ENCODE measurements around the gene ZNF579.
A peak's percentile ranks its signal among the peaks of the same experiment; 100 is the strongest.
"Not testable (repeated sequence)": the region's sequence is repeated elsewhere in the genome, so short reads cannot be mapped to it uniquely, and the experiment has no call there.

The ZNF579 gene

GRCh38 chr19:55593096-55593772, 12.6 kb upstream of the ZNF579 start:
- no peak for DNase-seq (ENCODE audit: low read depth)

- DNase-seq (ENCODE audit: low read depth): no peak
Observed at GRCh38 chr19:55592391-55593090, 11.9 kb upstream of the ZNF579 start.

- no peak for DNase-seq (ENCODE audit: low read depth)
Observed at GRCh38 chr19:55591555-55591954, 10.9 kb upstream of the ZNF579 start.

DNA sequence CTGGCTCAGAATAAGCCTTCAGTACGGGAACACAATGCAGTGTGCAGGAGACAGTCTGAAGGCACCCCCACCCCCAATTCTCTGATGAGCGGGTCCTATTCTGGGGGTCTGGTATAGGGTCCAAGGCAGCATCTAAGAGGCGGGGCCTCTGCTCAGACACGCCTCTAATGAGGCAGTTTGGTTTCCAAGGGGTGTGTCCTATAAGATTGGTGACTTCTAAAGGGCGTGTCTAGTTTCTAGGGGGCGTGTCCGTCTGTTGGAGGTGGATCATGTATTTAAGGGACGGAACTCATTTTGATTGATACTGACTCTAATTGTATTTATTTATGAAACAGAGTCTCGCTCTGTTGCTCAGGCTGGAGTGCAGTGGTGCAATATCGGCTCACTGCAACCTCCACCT, 10.0 kb upstream of the ZNF579 start:
- no peak for DNase-seq (ENCODE audit: low read depth)

- no peak for DNase-seq (ENCODE audit: low read depth)
Observed at GRCh38 chr19:55590109-55590508, 9.5 kb upstream of the ZNF579 start.

DNA sequence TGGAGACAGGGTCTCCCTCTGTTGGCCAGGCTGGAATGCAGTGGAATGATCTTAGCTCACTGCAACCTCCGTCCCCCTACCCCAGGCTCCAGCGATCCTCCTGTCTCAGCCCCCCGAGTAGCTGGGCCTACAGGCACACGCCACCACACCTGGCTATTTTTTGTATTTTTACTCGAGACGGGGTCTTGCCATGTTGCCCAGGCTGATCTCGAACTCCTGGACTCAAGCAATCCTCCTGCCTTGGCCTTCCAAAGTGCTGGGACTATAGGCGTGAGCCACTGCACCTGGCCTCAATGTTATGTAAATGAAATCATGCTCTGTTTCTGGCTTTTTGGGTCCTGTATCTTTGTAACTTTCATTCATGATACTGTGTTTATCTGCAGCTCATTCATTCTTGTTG, 8.1 kb upstream of the ZNF579 start:
- DNase-seq (ENCODE audit: low read depth): no peak

DNA sequence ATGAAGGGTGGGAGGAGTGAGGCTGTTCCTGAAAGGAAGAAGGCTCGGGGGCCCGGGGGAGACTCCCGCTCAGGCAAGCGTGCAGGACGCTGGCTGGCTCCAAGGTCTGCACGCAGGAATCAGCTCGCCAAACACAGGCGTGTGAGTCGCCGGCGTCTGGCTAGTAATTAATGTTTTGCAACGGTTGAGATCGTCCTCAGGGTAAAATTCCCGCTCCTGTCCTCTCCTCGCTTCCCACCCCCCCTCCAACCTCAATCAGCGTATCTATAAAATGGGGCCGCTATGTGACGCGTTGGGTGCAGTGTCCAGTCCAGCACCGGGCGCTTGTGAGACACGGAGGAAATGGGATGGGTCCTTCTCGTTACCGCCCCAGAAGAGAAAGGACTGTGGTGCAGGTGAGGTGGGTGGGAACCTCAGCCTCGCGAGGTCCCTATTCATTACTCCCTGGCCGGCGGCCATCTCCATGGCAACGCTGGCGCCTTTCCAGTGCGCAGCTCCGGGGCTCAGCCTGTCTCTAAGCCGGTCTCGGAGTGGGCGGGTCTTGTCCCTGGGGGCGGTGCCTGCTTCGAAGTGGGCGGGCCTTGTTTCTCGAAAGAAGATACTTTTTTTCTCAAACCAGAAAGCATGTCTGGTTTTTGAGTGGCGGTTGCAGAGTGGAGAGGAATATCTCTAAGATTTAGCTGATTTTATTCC, 6.5 kb upstream of the ZNF579 start:
- DNase-seq (ENCODE audit: low read depth): peak; percentile 82

- no peak for DNase-seq (ENCODE audit: low read depth)
Observed at GRCh38 chr19:55585658-55586339, 5.2 kb upstream of the ZNF579 start.

GRCh38 chr19:55584871-55585270, 4.2 kb upstream of the ZNF579 start:
- DNase-seq (ENCODE audit: low read depth): no peak

DNA sequence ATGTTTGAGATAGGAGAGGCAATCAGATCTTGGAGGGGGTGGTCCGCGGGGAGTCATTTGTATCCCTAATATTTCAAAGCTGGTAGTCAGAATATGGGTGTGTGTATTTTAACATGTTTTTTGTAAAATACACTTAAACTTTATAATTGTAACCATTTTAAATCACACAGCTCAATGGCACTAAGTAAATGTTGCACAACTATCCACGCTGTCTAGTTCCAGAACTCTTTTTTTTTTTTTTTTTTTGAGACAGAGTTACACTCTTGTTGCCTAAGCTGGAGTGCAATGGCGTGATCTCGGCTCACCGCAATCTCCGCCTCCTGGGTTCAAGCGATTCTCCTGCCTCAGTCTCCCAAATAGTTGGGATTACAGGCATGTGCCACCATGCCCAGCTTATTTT, 3.2 kb upstream of the ZNF579 start:
- not testable (repeated sequence) for DNase-seq (ENCODE audit: low read depth)

- DNase-seq (ENCODE audit: low read depth): not testable (repeated sequence)
Observed at GRCh38 chr19:55582284-55582683, 1.6 kb upstream of the ZNF579 start.

GRCh38 chr19:55581823-55582223, 1.2 kb upstream of the ZNF579 start:
- no peak for DNase-seq (ENCODE audit: low read depth)

GRCh38 chr19:55581145-55581822, 636 bp upstream of the ZNF579 start:
- no peak for DNase-seq (ENCODE audit: low read depth)

DNA sequence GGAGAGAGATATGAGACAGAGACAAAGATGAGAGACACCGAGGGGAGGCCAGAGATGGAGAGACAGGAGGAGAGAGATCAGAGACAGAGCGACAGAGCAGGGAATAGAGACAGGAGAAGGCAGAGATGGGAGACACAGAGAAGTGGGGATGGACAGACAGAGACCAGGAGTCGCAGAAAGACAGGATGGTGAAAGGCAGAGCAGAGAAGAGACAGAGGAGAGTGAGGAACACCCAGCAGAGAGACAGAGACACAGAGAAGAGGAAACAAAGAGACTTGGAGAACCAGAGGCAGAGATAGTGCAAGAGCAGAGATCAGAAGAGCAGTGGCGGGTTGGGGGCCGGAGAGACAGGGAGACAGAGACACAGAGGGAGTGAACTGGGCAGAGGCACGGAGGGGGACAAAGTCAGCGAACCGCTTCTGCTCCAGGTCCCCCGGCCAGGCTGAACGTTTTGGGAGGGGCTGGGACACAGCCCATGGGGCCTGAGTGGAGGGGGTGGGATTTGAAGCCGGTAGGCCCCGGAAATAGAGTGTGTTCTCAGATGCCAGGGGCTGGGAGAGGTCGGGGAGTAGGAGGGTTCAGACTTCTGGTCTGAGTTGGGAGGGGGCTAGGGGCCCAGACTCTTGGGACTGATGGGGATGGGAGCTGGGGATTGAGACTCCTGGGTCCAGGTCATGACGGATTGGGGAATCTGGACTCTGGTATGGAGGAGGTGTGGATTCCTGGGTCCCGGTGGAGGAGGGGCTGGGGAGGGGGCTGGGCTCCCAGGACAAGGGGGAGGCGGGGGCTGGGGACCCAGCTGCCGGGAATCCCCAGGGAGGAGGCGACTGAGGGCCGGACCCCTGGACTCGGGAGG, 654 bp downstream of the ZNF579 start:
- no peak for DNase-seq (ENCODE audit: low read depth)

GRCh38 chr19:55578761-55579747, 1.6 kb downstream of the ZNF579 start:
- no peak for DNase-seq (ENCODE audit: low read depth)

DNA sequence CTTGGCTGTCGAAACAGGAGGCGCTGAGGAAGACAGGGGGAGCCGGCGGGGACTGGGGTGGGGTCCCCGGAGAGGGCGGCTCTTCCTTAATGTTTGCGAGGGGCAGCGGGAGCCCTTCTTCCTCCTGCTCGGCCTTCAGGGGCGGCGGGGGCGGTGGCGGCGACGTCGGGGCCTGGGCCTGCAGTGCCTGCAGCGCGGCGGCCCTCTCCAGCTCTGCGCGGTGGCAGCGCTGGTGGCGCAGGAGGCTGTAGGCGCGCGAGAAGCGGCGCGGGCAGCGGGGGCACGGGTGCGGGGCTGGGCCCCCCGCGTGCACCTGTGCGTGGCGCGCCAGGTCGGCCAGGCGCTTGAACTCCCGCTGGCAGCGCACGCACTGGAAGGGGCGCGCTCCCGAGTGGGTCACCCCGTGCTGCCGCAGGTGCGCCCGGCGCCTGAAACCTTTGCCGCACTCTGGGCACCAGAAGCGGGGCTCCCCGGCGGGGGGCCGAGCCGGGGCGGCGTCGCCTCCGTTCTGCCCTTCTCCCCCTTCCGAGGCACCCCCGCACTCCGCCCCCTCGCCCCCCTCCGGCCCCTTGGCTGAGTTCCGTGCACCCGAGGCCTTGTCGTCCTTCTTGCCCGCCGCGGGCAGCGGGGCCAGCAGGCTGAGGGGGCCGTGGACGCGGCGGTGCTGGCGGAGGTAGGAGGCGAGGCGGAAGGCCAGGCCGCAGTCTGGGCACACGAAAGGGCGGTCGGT, 2.5 kb downstream of the ZNF579 start:
- no peak for DNase-seq (ENCODE audit: low read depth)

DNA sequence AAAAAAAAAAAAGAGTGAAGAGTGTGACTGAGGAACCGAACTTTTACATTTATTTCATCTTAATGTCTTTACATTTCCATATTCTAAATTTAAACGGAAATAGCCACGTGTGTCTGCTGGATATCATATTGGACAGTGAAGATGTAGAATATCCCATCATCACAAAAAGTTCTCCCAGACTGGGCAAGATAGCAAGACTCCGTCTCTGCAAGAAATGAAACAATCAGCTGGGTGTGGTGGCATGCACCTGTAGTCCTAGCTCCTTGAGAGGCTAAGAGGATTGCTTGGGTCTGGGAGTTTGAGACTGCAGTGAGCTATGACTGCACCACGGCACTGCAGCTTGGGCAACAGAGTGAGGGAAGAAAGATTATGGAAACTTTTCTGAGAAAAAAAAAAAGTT, 3.9 kb downstream of the ZNF579 start:
- DNase-seq (ENCODE audit: low read depth): no peak

- not testable (repeated sequence) for DNase-seq (ENCODE audit: low read depth)
Observed at GRCh38 chr19:55573929-55574328, 6.7 kb downstream of the ZNF579 start.

DNA sequence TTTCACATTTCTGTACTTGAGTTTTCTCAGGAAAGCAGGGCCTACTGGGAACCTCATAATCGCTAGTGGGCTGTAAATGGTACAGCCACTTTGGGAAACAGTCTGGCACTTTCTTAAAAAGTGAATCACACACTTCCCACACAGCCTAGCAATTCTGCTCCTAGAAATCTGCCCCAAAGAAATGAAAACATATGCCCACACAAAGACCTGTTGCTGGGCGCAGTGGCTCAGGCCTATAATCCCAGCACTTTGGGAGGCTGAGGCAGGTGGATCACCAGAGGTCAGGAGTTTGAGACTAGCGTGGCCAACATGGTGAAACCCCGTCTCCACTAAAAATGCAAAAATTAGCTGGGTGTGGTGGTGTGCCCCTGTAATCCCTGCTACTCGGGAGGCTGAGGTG, 11.2 kb downstream of the ZNF579 start:
- DNase-seq (ENCODE audit: low read depth): not testable (repeated sequence)

Data from activated T-helper 1 cell treated with Interleukin-2 at 50 U/mL for 16 hours (primary cell).